ENCODE data around the gene KLHL2.

- TF ChIP-seq CTCF (IDR thresholded peaks at IDR 0.05; ENCODE audit: insufficient read depth, low read depth, low read length) = no peak
- no peak for TF ChIP-seq EZH2 (IDR thresholded peaks at IDR 0.05; ENCODE audit: insufficient read depth, low read length)
Observed at GRCh38 chr4:165299399-165300060, 92.2 kb downstream of the KLHL2 start.

Data from astrocyte (in vitro differentiated cells and primary cell).